GM10847 (cell line): ENCODE results near the gene MCEMP1.

ENCODE experiments used
- POLR2A ChIP-seq: IDR thresholded peaks from 2 replicates; pipeline ENCODE4 v1.6.1; 2011; ENCODE audit not compliant: insufficient read length; ENCODE audit errors: extremely low read depth

Gene MCEMP1

DNA sequence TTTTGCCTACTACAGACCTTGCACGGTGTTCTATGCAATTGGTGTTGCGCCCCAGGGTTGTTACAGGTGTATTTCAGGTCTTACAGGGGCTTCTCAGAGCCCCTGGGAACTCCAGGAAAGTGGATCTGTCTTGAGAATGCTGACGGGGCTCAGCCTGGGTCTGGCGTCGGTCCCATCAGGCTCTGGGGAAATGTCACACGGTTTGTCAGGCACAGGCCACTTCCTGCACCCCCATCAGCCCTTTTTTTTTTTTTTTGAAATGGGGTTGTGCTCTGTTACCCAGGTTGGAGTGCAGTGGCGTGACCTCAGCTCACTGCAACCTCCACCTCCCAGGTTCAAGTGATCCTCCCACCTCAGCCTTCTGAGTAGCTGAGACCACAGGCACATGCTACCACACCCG is 41.8 kb downstream of the MCEMP1 start:
- no peak for TF ChIP-seq POLR2A

GRCh38 chr19:7720351-7720750 is 43.5 kb downstream of the MCEMP1 start:
- TF ChIP-seq POLR2A, result no peak

GRCh38 chr19:7722231-7722651 is 45.4 kb downstream of the MCEMP1 start:
- TF ChIP-seq POLR2A, result no peak

DNA sequence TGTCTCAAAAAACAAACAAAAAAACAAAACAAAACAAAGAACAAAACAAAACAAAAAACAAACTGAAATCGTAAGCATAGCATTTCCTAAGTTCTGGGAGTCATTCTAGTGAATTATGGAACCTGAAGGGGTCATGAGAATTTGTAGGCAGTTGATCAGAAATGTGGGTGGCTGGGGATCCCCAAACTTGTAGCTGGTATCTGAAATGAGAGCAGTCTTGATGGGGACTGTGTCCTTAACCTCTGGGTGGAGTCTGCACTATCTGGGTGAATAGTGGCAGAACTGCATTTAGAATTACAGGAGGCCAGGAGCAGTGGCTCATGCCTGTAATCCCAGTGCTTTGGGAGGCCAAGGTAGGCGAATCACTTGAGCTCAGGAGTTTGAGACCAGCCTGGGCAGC is 48.9 kb downstream of the MCEMP1 start:
- no peak for TF ChIP-seq POLR2A

DNA sequence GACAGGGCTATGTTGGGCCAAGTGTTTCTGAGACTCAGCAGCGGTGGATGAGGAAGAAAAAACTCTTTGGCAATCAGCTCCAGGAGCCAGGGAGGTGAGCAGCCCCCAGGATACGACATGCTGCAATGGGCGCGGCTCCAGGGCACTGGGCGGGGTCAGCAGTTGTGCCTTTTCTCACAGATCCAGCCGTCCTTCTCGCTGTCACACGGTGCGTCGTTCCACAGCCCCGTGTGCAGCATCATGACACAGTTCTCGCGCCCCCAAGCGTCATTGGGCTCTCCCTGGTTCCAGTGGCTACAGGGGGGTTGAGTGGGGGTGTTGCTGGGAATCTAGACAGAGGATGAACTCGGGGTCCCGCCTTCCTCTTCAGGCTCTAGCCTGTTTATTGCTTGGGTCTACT is 52.3 kb downstream of the MCEMP1 start:
- no peak for TF ChIP-seq POLR2A
